H1 (cell line): ENCODE results near the gene MRPL1. TPM values are rescaled to one million over a fixed set of nuclear protein-coding genes. Genes with fewer than 3 reads are reported as not detected.
A peak's percentile ranks its signal among the peaks of the same experiment; 100 is the strongest.

Experiments used
- CHD7 ChIP-seq: fragments of 300-600 bp; sonication (generic); IDR thresholded peaks from 2 replicates; pipeline ENCODE4 v1.7.1; 2012; ENCODE audit warnings: low read length, moderate library complexity, mild to moderate bottlenecking, inconsistent platforms; ENCODE audit not compliant: insufficient replicate concordance
- GABPA ChIP-seq: IDR thresholded peaks from 2 replicates; pipeline ENCODE4 v1.6.1; 2011; ENCODE audit warnings: mild to moderate bottlenecking, low read length, moderate library complexity, borderline replicate concordance; ENCODE audit not compliant: insufficient read depth
- HDAC6 ChIP-seq: IDR thresholded peaks from one replicate; pipeline ENCODE4 v1.7.1; 2012; ENCODE audit warnings: low read depth, mild to moderate bottlenecking, inconsistent platforms, low read length, moderate library complexity
- TAF1 ChIP-seq: IDR thresholded peaks from 2 replicates; pipeline ENCODE4 v1.6.1; 2011; ENCODE audit warnings: mild to moderate bottlenecking, low read depth, low read length
- TEAD4 ChIP-seq: IDR thresholded peaks from 2 replicates; pipeline ENCODE4 v1.6.1; 2012; ENCODE audit warnings: low read depth, low read length, inconsistent platforms, mixed read lengths
- USF2 ChIP-seq: IDR thresholded peaks from 2 replicates; pipeline ENCODE4 v1.6.1; 2011; ENCODE audit warnings: low read length, improper control_type of control experiment
- polyA plus RNA-seq, 7 experiments: library from polyadenylated mRNA; depleted of rRNA in 3 of 7; stranded (reverse) in 5 of 7; unstranded in 2 of 7; fragments of >200 nt in 5 of 7; fragments of 200-250 nt in 2 of 7; gene quantifications; 1 replicate in 5 of 7; 2 replicates in 1 of 7; 4 replicates in 1 of 7; pipeline versions ENCODE4 v1.2.1 to v1.2.3, GENCODE V29; 2011 to 2013; ENCODE audit warnings: missing spikeins in 2 of 7, mixed read lengths in 2 of 7
- total RNA-seq: library from RNA; stranded (reverse); fragmentation: NEBNext Ultra II Directional; extraction: Animal tissue kit (Norgen Biotek cat#: 25700); gene quantifications from 2 replicates; pipeline ENCODE4 v1.2.1, GENCODE V29; 2021

MRPL1 gene
- total and polyA plus RNA-seq, 2 of the 8 experiments (the other 6 are each of a cell fraction or from before 2014, with no cell fraction given): 9.6 to 37.0 TPM

- TF ChIP-seq CHD7 (peak; percentile 70), TEAD4 (peak; percentile 55; the same call in 1 of the 2 replicates), TAF1 (peak; percentile 100), USF2 (no peak), GABPA (peak; percentile 90), HDAC6 (no peak)
Observed at GRCh38 chr4:77862478-77863216, at the start of gene MRPL1 (continued).
